HepG2 (cell line): ENCODE data around the gene AMOTL2. TPM values are rescaled to one million over a fixed set of nuclear protein-coding genes. Genes with fewer than 3 reads are reported as not detected.
A peak's percentile ranks its signal among the peaks of the same experiment; 100 is the strongest.

Experiments
- ATAD3A ChIP-seq: sonication (generic); formaldehyde crosslinking; IDR thresholded peaks from 2 replicates; pipeline ENCODE4 v1.4.0; 2020; ENCODE audit warnings: missing genetic modification reagents
- BRF2 ChIP-seq: sonication (generic); formaldehyde crosslinking; IDR thresholded peaks from 2 replicates; pipeline ENCODE4 v1.8.1; 2022; ENCODE audit warnings: mild to moderate bottlenecking, missing genetic modification reagents
- CBFB ChIP-seq: sonication (generic); formaldehyde crosslinking; IDR thresholded peaks from 2 replicates; pipeline ENCODE4 v1.4.0; 2020; ENCODE audit warnings: missing genetic modification reagents
- CENPBD1 ChIP-seq: sonication (generic); formaldehyde crosslinking; IDR thresholded peaks from 2 replicates; pipeline ENCODE4 v1.8.0; 2022; ENCODE audit warnings: missing genetic modification reagents, low read depth, mild to moderate bottlenecking, borderline replicate concordance
- CREM ChIP-seq, 2 experiments: sonication (generic) in 1 of 2; formaldehyde crosslinking in 1 of 2; IDR thresholded peaks; 2 replicates each; pipeline versions ENCODE4 v1.4.0 to v1.6.1; 2016 to 2020; ENCODE audit warnings: antibody characterized with exemption in 1 of 2, mild to moderate bottlenecking in 1 of 2, missing genetic modification reagents in 1 of 2
- DPF2 ChIP-seq: sonication (generic); formaldehyde crosslinking; IDR thresholded peaks from 2 replicates; pipeline ENCODE4 v1.4.0; 2020; ENCODE audit warnings: mild to moderate bottlenecking, low read depth, missing genetic modification reagents, borderline replicate concordance
- ELF4 ChIP-seq: sonication (generic); formaldehyde crosslinking; IDR thresholded peaks from 2 replicates; pipeline ENCODE4 v1.5.0; 2020; ENCODE audit warnings: missing genetic modification reagents, mild to moderate bottlenecking, moderate library complexity, borderline replicate concordance
- FOSL2 ChIP-seq: sonication (generic); formaldehyde crosslinking; IDR thresholded peaks from 2 replicates; pipeline ENCODE4 v1.4.0; 2020; ENCODE audit warnings: missing genetic modification reagents
- GPBP1L1 ChIP-seq: sonication (generic); formaldehyde crosslinking; IDR thresholded peaks from 2 replicates; pipeline ENCODE4 v1.5.0; 2020; ENCODE audit warnings: mild to moderate bottlenecking, missing genetic modification reagents
- HNRNPUL1 ChIP-seq: fragments of 200-400 bp; formaldehyde crosslinking; IDR thresholded peaks from 2 replicates; pipeline ENCODE4 v1.6.1; 2017; ENCODE audit warnings: low read depth, mild to moderate bottlenecking, low read length, moderate library complexity
- LCORL ChIP-seq, 2 experiments: fragments of 450-650 bp in 1 of 2; sonication (generic) in 1 of 2; formaldehyde crosslinking in 1 of 2; IDR thresholded peaks; 2 replicates each; pipeline versions ENCODE4 v1.5.0 to v1.6.1; 2017 to 2020; ENCODE audit warnings: antibody characterized with exemption in 1 of 2, missing genetic modification reagents in 1 of 2
- PHF8 ChIP-seq: sonication (generic); formaldehyde crosslinking; IDR thresholded peaks from 2 replicates; pipeline ENCODE4 v1.5.0; 2020; ENCODE audit warnings: missing genetic modification reagents
- PLSCR1 ChIP-seq: sonication (generic); formaldehyde crosslinking; IDR thresholded peaks from 2 replicates; pipeline ENCODE4 v1.5.0; 2020; ENCODE audit warnings: missing genetic modification reagents, mild to moderate bottlenecking, borderline replicate concordance
- RARA ChIP-seq: IDR thresholded peaks from 2 replicates; pipeline ENCODE4 v1.6.1; 2016; ENCODE audit warnings: missing genetic modification reagents, missing compliant biosample characterization
- SATB2 ChIP-seq: sonication (generic); formaldehyde crosslinking; IDR thresholded peaks from 2 replicates; pipeline ENCODE4 v1.5.0; 2020; ENCODE audit warnings: missing genetic modification reagents
- SP2 ChIP-seq: sonication (generic); formaldehyde crosslinking; IDR thresholded peaks from 2 replicates; pipeline ENCODE4 v1.5.1; 2020; ENCODE audit warnings: mild to moderate bottlenecking, missing genetic modification reagents
- TERF1 ChIP-seq: sonication (generic); formaldehyde crosslinking; IDR thresholded peaks from 2 replicates; pipeline ENCODE4 v1.8.0; 2022; ENCODE audit warnings: mild to moderate bottlenecking, missing genetic modification reagents, moderate library complexity
- XRCC5 ChIP-seq: fragments of 200-400 bp; formaldehyde crosslinking; optimal IDR thresholded peaks from 2 replicates; pipeline ENCODE3; 2017; ENCODE audit warnings: mild to moderate bottlenecking, low read length
- ZBTB37 ChIP-seq: sonication (generic); formaldehyde crosslinking; IDR thresholded peaks from 2 replicates; pipeline ENCODE4 v1.4.0; 2020; ENCODE audit warnings: mild to moderate bottlenecking, missing genetic modification reagents
- ZFP90 ChIP-seq: sonication (generic); formaldehyde crosslinking; IDR thresholded peaks from 2 replicates; pipeline ENCODE4 v1.8.0; 2022; ENCODE audit warnings: missing genetic modification reagents, mild to moderate bottlenecking, inconsistent platforms, borderline replicate concordance
- ZNF121 ChIP-seq: sonication (generic); formaldehyde crosslinking; IDR thresholded peaks from 2 replicates; pipeline ENCODE4 v1.5.0; 2020; ENCODE audit warnings: mild to moderate bottlenecking, missing genetic modification reagents
- ZNF124 ChIP-seq: sonication (generic); formaldehyde crosslinking; IDR thresholded peaks from 2 replicates; pipeline ENCODE4 v1.4.0; 2020; ENCODE audit warnings: missing genetic modification reagents
- ZNF282 ChIP-seq: fragments of 450-650 bp; IDR thresholded peaks from 2 replicates; pipeline ENCODE4 v1.6.1; 2018; ENCODE audit not compliant: partially characterized antibody
- ZNF3 ChIP-seq: IDR thresholded peaks from 2 replicates; pipeline ENCODE4 v1.7.0; 2017; ENCODE audit warnings: inconsistent platforms
- ZZZ3 ChIP-seq: sonication (generic); formaldehyde crosslinking; IDR thresholded peaks from 2 replicates; pipeline ENCODE4 v1.4.0; 2020; ENCODE audit warnings: missing genetic modification reagents, mild to moderate bottlenecking, borderline replicate concordance
- polyA plus RNA-seq, 8 experiments: library from polyadenylated mRNA; depleted of rRNA in 3 of 8; stranded (reverse) in 7 of 8; unstranded in 1 of 8; fragments of >200 nt; fragmentation: Illumina TruSeq in 4 of 8; extraction: Trizol in 4 of 8; gene quantifications; 2 replicates each; pipeline versions ENCODE4 v1.2.1 to v1.2.3, GENCODE V29; 2011 to 2016; ENCODE audit warnings: low read depth in 4 of 8, missing spikeins in 1 of 8, mixed read lengths in 1 of 8; ENCODE audit not compliant: insufficient read depth in 1 of 8
- total RNA-seq, 5 experiments: library from RNA; depleted of rRNA; stranded (reverse); fragments of >200 nt; fragmentation: Illumina TruSeq; extraction: Trizol; gene quantifications; 2 replicates each; pipeline ENCODE4 v1.2.3, GENCODE V29; 2016; ENCODE audit warnings: low read depth in 1 of 5

Gene AMOTL2
- total and polyA plus RNA-seq, 2 of the 13 experiments (the other 11 are each of a cell fraction or from before 2014, with no cell fraction given), result 17.3 to 18.5 TPM

- TF ChIP-seq DPF2 (CRISPR knock-in tag), result no peak
- TF ChIP-seq PHF8 (CRISPR knock-in tag), result 0 out of 2 replicates have a peak, but pooled peaks have one; percentile 32
- TF ChIP-seq RARA, result no peak
- TF ChIP-seq LCORL (IDR thresholded peaks at IDR 0.05), result no peak
- TF ChIP-seq LCORL (CRISPR knock-in tag; IDR thresholded peaks at IDR 0.05), result peak; percentile 69
- no peak for TF ChIP-seq ATAD3A (CRISPR knock-in tag)
- TF ChIP-seq CREM (IDR thresholded peaks at IDR 0.05), result no peak
- TF ChIP-seq CREM (CRISPR knock-in tag; IDR thresholded peaks at IDR 0.05), result no peak
- no peak for TF ChIP-seq HNRNPUL1
- TF ChIP-seq ZNF124 (CRISPR knock-in tag), result peak; percentile 68
- TF ChIP-seq ZZZ3, result no peak
- no peak for TF ChIP-seq BRF2 (CRISPR knock-in tag)
- TF ChIP-seq ZNF282, result no peak
- no peak for TF ChIP-seq GPBP1L1
- TF ChIP-seq TERF1 (CRISPR knock-in tag), result no peak
- TF ChIP-seq CBFB (CRISPR knock-in tag), result peak; percentile 33; the same call in 1 of the 2 replicates
- TF ChIP-seq ZNF121, result no peak
- no peak for TF ChIP-seq ZNF3 (CRISPR knock-in tag)
- TF ChIP-seq XRCC5, result peak; percentile 16
- no peak for TF ChIP-seq CENPBD1
- TF ChIP-seq SP2, result no peak
- TF ChIP-seq ELF4 (CRISPR knock-in tag), result no peak
- TF ChIP-seq PLSCR1, result no peak
- peak; percentile 37 for TF ChIP-seq FOSL2 (CRISPR knock-in tag)
- no peak for TF ChIP-seq ZFP90 (CRISPR knock-in tag)
- no peak for TF ChIP-seq ZBTB37 (CRISPR knock-in tag)
- no peak for TF ChIP-seq SATB2
Observed at GRCh38 chr3:134308350-134308891, 65.8 kb downstream of the AMOTL2 start (continued).
